HEK293 (cell line): Measurements from ENCODE around the gene VAV2.

Experiments used
- CTCF ChIA-PET: fragments of 350-600 bp; formaldehyde crosslinking; extraction: SDS; loops from one replicate; lab custom pipeline; 2021; ENCODE audit warnings: antibody characterized with exemption; lab: Yijun Ruan, JAX
- POLR2A ChIA-PET: fragments of 300-600 bp; formaldehyde crosslinking; extraction: SDS; loops from one replicate; lab custom pipeline; 2020; ENCODE audit warnings: antibody characterized with exemption, inconsistent platforms; lab: Yijun Ruan, JAX
- H3K27ac ChIP-seq: fragments of 200-500 bp; sonication (Bioruptor generic); 2 replicates; pipeline ENCODE4 v1.5.1; 2014; ENCODE audit warnings: low read depth, low read length, control low read depth, inconsistent platforms; ENCODE audit errors: extremely low read depth
- H3K36me3 ChIP-seq, 2 experiments: fragments of 200-500 bp in 1 of 2; sonication (Bioruptor generic) in 1 of 2; 1 replicate in 1 of 2; 2 replicates in 1 of 2; pipeline ENCODE4 v1.5.1; 2014 to 2017; ENCODE audit warnings: inconsistent platforms in 2 of 2, low read length in 2 of 2; ENCODE audit not compliant: control insufficient read depth in 2 of 2, insufficient read depth in 1 of 2
- H3K4me1 ChIP-seq: fragments of 200-500 bp; sonication (Bioruptor generic); 2 replicates; pipeline ENCODE4 v1.5.1; 2014; ENCODE audit warnings: mild to moderate bottlenecking, low read length, inconsistent platforms; ENCODE audit not compliant: control insufficient read depth, insufficient read depth
- H3K4me3 ChIP-seq: 2 replicates; pipeline ENCODE4 v1.5.1; 2011; ENCODE audit warnings: low read depth, mild to moderate bottlenecking, control low read depth, low read length, moderate library complexity
- H3K9me3 ChIP-seq: fragments of 200-500 bp; sonication (Bioruptor generic); 2 replicates; pipeline ENCODE4 v1.5.1; 2014; ENCODE audit warnings: low read depth, low read length, inconsistent platforms; ENCODE audit not compliant: control insufficient read depth, insufficient read depth
- ATF2 ChIP-seq: fragments of 450-650 bp; formaldehyde crosslinking; IDR thresholded peaks from 2 replicates; pipeline ENCODE4 v1.5.1; 2016; ENCODE audit warnings: missing biosample characterization, missing genetic modification characterization, low read depth
- HOXA7 ChIP-seq: sonication (generic); formaldehyde crosslinking; IDR thresholded peaks from 2 replicates; pipeline ENCODE4 v1.8.1; 2022; ENCODE audit warnings: missing genetic modification reagents, borderline replicate concordance
- KLF7 ChIP-seq: fragments of 450-650 bp; formaldehyde crosslinking; IDR thresholded peaks from 2 replicates; pipeline ENCODE4 v1.5.1; 2016; ENCODE audit warnings: missing biosample characterization, missing genetic modification characterization, borderline replicate concordance
- KLF9 ChIP-seq: fragments of 450-650 bp; formaldehyde crosslinking; IDR thresholded peaks from 2 replicates; pipeline ENCODE4 v1.5.1; 2016; ENCODE audit warnings: missing biosample characterization, missing genetic modification characterization, low read depth
- PRDM1 ChIP-seq: fragments of 450-650 bp; formaldehyde crosslinking; IDR thresholded peaks from 2 replicates; pipeline ENCODE4; 2016; ENCODE audit warnings: missing biosample characterization, missing genetic modification characterization
- PRDM10 ChIP-seq: fragments of 450-650 bp; formaldehyde crosslinking; IDR thresholded peaks from 2 replicates; pipeline ENCODE4 v1.5.1; 2016; ENCODE audit warnings: missing biosample characterization, missing genetic modification characterization
- SP7 ChIP-seq: fragments of 450-650 bp; formaldehyde crosslinking; IDR thresholded peaks from 2 replicates; pipeline ENCODE4 v1.5.1; 2016; ENCODE audit warnings: missing biosample characterization, missing genetic modification characterization
- ZBTB21 ChIP-seq: fragments of 450-650 bp; formaldehyde crosslinking; IDR thresholded peaks from 2 replicates; pipeline ENCODE4 v1.5.1; 2017; ENCODE audit warnings: missing biosample characterization, missing genetic modification characterization
- ZBTB48 ChIP-seq: fragments of 450-650 bp; formaldehyde crosslinking; IDR thresholded peaks from 2 replicates; pipeline ENCODE4 v1.5.1; 2016; ENCODE audit warnings: missing biosample characterization, missing genetic modification characterization
- ZFP41 ChIP-seq: fragments of 450-650 bp; formaldehyde crosslinking; IDR thresholded peaks from 2 replicates; pipeline ENCODE4 v1.5.1; 2016; ENCODE audit warnings: missing biosample characterization, missing genetic modification characterization, borderline replicate concordance
- ZNF37A ChIP-seq: fragments of 450-650 bp; IDR thresholded peaks from 2 replicates; pipeline ENCODE4 v1.5.1; 2018; ENCODE audit warnings: missing biosample characterization, missing genetic modification characterization
- ZNF501 ChIP-seq: fragments of 450-650 bp; formaldehyde crosslinking; IDR thresholded peaks from 2 replicates; pipeline ENCODE4 v1.5.1; 2016; ENCODE audit warnings: missing biosample characterization, missing genetic modification characterization
- ZNF558 ChIP-seq: fragments of 450-650 bp; formaldehyde crosslinking; IDR thresholded peaks from 2 replicates; pipeline ENCODE4 v1.5.1; 2016; ENCODE audit warnings: missing biosample characterization, missing genetic modification characterization
- ZNF707 ChIP-seq: fragments of 450-650 bp; formaldehyde crosslinking; IDR thresholded peaks from 2 replicates; pipeline ENCODE4 v1.5.1; 2016; ENCODE audit warnings: missing biosample characterization, missing genetic modification characterization
- ZNF830 ChIP-seq: fragments of 450-650 bp; IDR thresholded peaks from 2 replicates; pipeline ENCODE4 v1.5.0; 2018; ENCODE audit warnings: missing biosample characterization, missing genetic modification characterization, low read depth, mild to moderate bottlenecking, moderate library complexity
- ZSCAN4 ChIP-seq: fragments of 450-650 bp; formaldehyde crosslinking; IDR thresholded peaks from 2 replicates; pipeline ENCODE4 v1.5.1; 2017; ENCODE audit warnings: missing biosample characterization, missing genetic modification characterization
- ZXDB ChIP-seq: fragments of 450-650 bp; formaldehyde crosslinking; IDR thresholded peaks from 2 replicates; pipeline ENCODE4 v1.5.1; 2016; ENCODE audit warnings: missing biosample characterization, missing genetic modification characterization
- TF ChIP-seq, protein P1 (sequence below): fragments of 450-650 bp; formaldehyde crosslinking; IDR thresholded peaks from 2 replicates; pipeline ENCODE4 v1.5.1; 2016; ENCODE audit warnings: missing biosample characterization, missing genetic modification characterization

The VAV2 gene

DNA sequence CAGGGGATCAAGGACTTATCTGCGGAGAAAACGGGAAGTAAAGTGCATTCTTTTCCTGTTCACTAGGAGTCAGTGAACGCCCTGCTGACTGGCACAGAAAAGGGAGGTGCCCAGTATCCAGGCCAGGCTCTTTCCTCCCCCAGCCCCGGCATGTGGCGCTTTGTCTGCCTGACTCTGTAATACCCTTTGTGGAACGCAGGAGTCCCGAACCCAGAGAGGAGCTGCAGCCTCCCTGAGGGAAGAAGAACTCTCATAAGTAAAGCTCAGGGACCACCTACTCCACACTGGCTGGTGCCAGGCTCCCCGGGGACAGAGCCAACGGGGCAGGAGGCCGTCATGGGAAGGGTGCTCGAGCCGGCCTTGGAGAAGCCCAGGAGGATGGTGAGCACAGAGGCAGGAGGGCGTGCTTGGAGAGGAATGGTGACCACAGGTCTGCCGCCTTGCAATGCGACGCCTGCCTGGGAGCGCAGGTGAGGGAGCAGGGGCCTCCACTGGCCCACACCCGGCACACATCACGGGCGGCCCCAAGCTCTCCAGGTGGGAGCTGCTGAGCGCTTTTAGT, 31.5 kb downstream of the VAV2 start:
- H3K9me3 ChIP-seq: no peaks in the 10 kb centered on the region
- no peaks in the 10 kb centered on the region for H3K36me3 ChIP-seq
- TF ChIP-seq ZFP41 (tag by site-specific recombination) (no peak), ZNF558 (tag by site-specific recombination) (no peak), ATF2 (no peak), ZNF501 (tag by site-specific recombination) (no peak), HOXA7 (no peak), PRDM1 (tag by site-specific recombination) (no peak), ZNF37A (tag by site-specific recombination) (no peak), KLF7 (tag by site-specific recombination) (no peak), PRDM10 (tag by site-specific recombination) (no peak), ZNF707 (no peak), SP7 (tag by site-specific recombination) (no peak), KLF9 (tag by site-specific recombination) (no peak), ZBTB48 (tag by site-specific recombination) (no peak), ZNF830 (tag by site-specific recombination) (no peak), ZSCAN4 (tag by site-specific recombination) (no peak), ZXDB (tag by site-specific recombination) (no peak), ZBTB21 (tag by site-specific recombination) (no peak)
- TF ChIP-seq, protein P1, sequence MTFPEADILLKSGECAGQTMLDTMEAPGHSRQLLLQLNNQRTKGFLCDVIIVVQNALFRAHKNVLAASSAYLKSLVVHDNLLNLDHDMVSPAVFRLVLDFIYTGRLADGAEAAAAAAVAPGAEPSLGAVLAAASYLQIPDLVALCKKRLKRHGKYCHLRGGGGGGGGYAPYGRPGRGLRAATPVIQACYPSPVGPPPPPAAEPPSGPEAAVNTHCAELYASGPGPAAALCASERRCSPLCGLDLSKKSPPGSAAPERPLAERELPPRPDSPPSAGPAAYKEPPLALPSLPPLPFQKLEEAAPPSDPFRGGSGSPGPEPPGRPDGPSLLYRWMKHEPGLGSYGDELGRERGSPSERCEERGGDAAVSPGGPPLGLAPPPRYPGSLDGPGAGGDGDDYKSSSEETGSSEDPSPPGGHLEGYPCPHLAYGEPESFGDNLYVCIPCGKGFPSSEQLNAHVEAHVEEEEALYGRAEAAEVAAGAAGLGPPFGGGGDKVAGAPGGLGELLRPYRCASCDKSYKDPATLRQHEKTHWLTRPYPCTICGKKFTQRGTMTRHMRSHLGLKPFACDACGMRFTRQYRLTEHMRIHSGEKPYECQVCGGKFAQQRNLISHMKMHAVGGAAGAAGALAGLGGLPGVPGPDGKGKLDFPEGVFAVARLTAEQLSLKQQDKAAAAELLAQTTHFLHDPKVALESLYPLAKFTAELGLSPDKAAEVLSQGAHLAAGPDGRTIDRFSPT (tag by site-specific recombination): no peak
- H3K27ac ChIP-seq: no peak overlapping the region
- H3K4me1 ChIP-seq: no peaks in the 10 kb centered on the region
- ChIA-PET CTCF (no interaction called here), POLR2A (no interaction called here)
- no peak overlapping the region for H3K4me3 ChIP-seq
